Upper lobe of right lung (tissue), 1 donor: ENCODE results near the gene IL6. TPM values are rescaled to one million over a fixed set of nuclear protein-coding genes. Genes with fewer than 3 reads are reported as not detected.
"Not testable (repeated sequence)": the region's sequence is repeated elsewhere in the genome, so short reads cannot be mapped to it uniquely, and the experiment has no call there.

Source experiments
- ATAC-seq: fragments of 200-7000 bp; cut with Tn5 transposase; one replicate; pipeline ENCODE4 v1.9.1; 2020; ENCODE audit warnings: mild to moderate bottlenecking, moderate library complexity
- DNase-seq: peaks from one replicate; pipeline ENCODE4 v3.0.0-alpha.2; 2020
- H3K27ac ChIP-seq: fragments of 200-600 bp; one replicate; pipeline ENCODE4 v1.8.0; 2022
- H3K27me3 ChIP-seq: fragments of 200-600 bp; one replicate; pipeline ENCODE4 v1.8.0; 2022; ENCODE audit warnings: mild to moderate bottlenecking
- H3K36me3 ChIP-seq: fragments of 200-600 bp; one replicate; pipeline ENCODE4 v1.8.0; 2022
- H3K4me1 ChIP-seq: fragments of 200-600 bp; one replicate; pipeline ENCODE4 v1.8.0; 2022
- H3K4me3 ChIP-seq: fragments of 200-600 bp; one replicate; pipeline ENCODE4 v1.8.0; 2022; ENCODE audit warnings: mild to moderate bottlenecking
- H3K9me3 ChIP-seq: fragments of 200-600 bp; one replicate; pipeline ENCODE4 v1.8.0; 2022
- CTCF ChIP-seq: fragments of 200-600 bp; IDR thresholded peaks from one replicate; pipeline ENCODE4 v1.8.0; 2022; ENCODE audit warnings: antibody characterized with exemption
- intact Hi-C: fragments of 100-400 bp; cut with DNase I; formaldehyde crosslinking; loops from one replicate; pipeline ENCODE4 v1.11.0; 2022
- long read RNA-seq: library from polyadenylated mRNA; unstranded; transcript quantifications from one replicate; pipeline ENCODE4 v2.0.0, GENCODE V29; 2021
- total RNA-seq: library from RNA; stranded (reverse); fragmentation: NEBNext Ultra II Directional; extraction: Animal tissue kit (Norgen Biotek cat#: 25700); gene quantifications from one replicate; pipeline ENCODE4 v1.2.1, GENCODE V29; 2021
- donor health status: DM: no; HTN: yes; CAD: no; lungs with severe emphysema.

IL6 gene
- 6.5 TPM for total RNA-seq
- long read RNA-seq, partial matches to known transcripts, result 1 of 1 reads
- long read RNA-seq, other reads (novel, unspliced or antisense), result 0 of 1 reads

GRCh38 chr7:22726907-22727713 lies at the start of gene IL6:
IL6 (plus strand) TSS chr7:22727200; CDS start chr7:22727263, 63 bp downstream.
- TF ChIP-seq CTCF, result no peak
- peak within 1 kb of the TSS; percentile 81 for H3K27ac ChIP-seq
- no peaks in the 10 kb centered on the region for H3K36me3 ChIP-seq
- DNase-seq (peak; percentile 88), ATAC-seq (peak; percentile 77)
- peaks cover 41% of the 10 kb centered on the region for H3K4me1 ChIP-seq
- intact Hi-C loops, result loop anchor here (5.0 kb wide), 1 partner anchor 170 kb away; no protein-coding TSS in a partner anchor
- no peaks in the 10 kb centered on the region for H3K9me3 ChIP-seq
- H3K4me3 ChIP-seq, result peak within 1 kb of the TSS; percentile 51
- no peaks in the 10 kb centered on the region for H3K27me3 ChIP-seq

DNA sequence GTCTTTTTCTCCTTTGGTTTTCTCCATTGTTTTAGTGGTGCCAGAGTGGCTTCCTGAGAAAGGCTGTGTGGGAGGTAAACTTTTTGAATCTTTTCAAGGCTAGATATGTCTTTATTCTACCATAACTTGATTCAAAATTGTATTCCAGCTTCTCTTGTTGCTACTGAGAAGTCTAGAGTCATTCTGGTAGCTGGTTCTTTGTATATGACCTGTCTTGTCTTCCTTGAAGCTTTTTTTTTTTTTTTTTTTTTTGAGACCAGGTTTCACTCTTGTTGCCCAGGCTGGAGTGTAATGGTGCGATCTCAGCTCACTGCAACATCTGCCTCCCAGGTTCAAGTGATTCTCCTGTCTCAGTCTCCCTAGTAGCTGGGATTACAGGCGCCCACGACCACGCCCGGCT lies 49.7 kb upstream of the IL6 start:
- DNase-seq, H3K36me3 ChIP-seq, H3K27ac ChIP-seq, H3K4me3 ChIP-seq, H3K9me3 ChIP-seq, ATAC-seq, H3K27me3 ChIP-seq, intact Hi-C loops: not testable (repeated sequence)
- H3K4me1 ChIP-seq, result peaks cover 18% of the 10 kb centered on the region

GRCh38 chr7:22677680-22678079 lies 49.3 kb upstream of the IL6 start:
- H3K27me3 ChIP-seq, result no peaks in the 10 kb centered on the region
- no peak overlapping the region for H3K4me3 ChIP-seq
- no peak for DNase-seq
- intact Hi-C loops, result no loop called here
- peaks cover 18% of the 10 kb centered on the region for H3K4me1 ChIP-seq
- no peak for TF ChIP-seq CTCF
- H3K9me3 ChIP-seq, result no peaks in the 10 kb centered on the region
- no peak overlapping the region for H3K27ac ChIP-seq
- no peaks in the 10 kb centered on the region for H3K36me3 ChIP-seq
- ATAC-seq, result peak; percentile 55

- ATAC-seq, result no peak
- DNase-seq, result no peak
- peaks cover 16% of the 10 kb centered on the region for H3K4me1 ChIP-seq
- H3K4me3 ChIP-seq, result no peak overlapping the region
- H3K27me3 ChIP-seq, result no peaks in the 10 kb centered on the region
- intact Hi-C loops, result no loop called here
- H3K9me3 ChIP-seq, result no peaks in the 10 kb centered on the region
- no peak for TF ChIP-seq CTCF
- H3K27ac ChIP-seq, result no peak overlapping the region
- no peaks in the 10 kb centered on the region for H3K36me3 ChIP-seq
Observed at GRCh38 chr7:22680482-22680911, 46.5 kb upstream of the IL6 start.

DNA sequence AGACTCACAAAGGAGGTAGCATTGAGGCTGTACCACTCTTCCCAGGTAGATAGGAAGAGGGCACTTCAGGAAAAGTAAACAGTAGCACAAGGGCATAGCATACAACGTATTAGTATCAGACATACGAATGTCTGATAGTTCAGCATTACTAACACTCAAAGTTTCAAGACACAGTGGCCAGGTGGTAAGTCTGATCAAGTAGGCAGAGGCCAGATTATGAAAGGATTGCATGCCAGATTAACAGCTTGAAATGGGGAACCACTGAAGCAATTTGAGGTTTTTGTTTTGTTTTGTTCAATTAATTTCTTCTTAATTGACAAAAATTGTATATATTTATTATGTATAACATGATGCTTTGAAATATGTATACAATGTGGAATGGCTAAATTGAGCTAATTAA lies 45.7 kb upstream of the IL6 start:
- H3K4me1 ChIP-seq, result peaks cover 9% of the 10 kb centered on the region
- H3K27ac ChIP-seq, result no peak overlapping the region
- H3K36me3 ChIP-seq, result no peaks in the 10 kb centered on the region
- intact Hi-C loops, result no loop called here
- TF ChIP-seq CTCF, result no peak
- no peak for DNase-seq
- H3K9me3 ChIP-seq, result no peaks in the 10 kb centered on the region
- no peak overlapping the region for H3K4me3 ChIP-seq
- ATAC-seq, result no peak
- no peaks in the 10 kb centered on the region for H3K27me3 ChIP-seq

GRCh38 chr7:22681852-22682657 lies 44.9 kb upstream of the IL6 start:
- TF ChIP-seq CTCF, result no peak
- H3K27me3 ChIP-seq, result no peaks in the 10 kb centered on the region
- peaks cover 2% of the 10 kb centered on the region for H3K4me1 ChIP-seq
- H3K4me3 ChIP-seq, result no peak overlapping the region
- intact Hi-C loops, result no loop called here
- DNase-seq (no peak), ATAC-seq (no peak)
- no peak overlapping the region for H3K27ac ChIP-seq
- H3K9me3 ChIP-seq, result no peaks in the 10 kb centered on the region
- no peaks in the 10 kb centered on the region for H3K36me3 ChIP-seq
